ENCODE data around the gene SLC30A10.
"Not testable (repeated sequence)": the region's sequence is repeated elsewhere in the genome, so short reads cannot be mapped to it uniquely, and the experiment has no call there.

Gene SLC30A10

GRCh38 chr1:219885680-219886079 is 42.7 kb downstream of the SLC30A10 start:
- DNase-seq = no peak

- no peak for DNase-seq
Observed at GRCh38 chr1:219883400-219884332, 44.7 kb downstream of the SLC30A10 start.

DNA sequence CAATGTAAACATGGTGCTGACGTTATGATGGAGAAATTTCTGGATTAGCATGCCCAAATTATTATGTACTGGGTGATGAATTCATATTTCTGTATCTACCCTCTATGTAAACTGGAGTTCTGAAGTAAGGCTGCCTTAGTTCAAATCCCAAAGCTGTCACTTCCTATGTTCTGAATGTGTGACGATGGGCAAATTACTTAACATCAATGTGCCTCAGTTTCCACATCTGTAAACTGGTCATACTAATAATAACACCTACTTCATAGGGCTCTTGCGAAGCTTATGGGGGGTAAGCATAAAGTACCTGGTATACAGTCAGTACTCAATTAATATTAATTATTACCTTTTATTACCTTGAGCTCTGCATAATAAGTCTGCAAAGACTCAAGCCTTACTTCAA is 45.6 kb downstream of the SLC30A10 start:
- DNase-seq = no peak

GRCh38 chr1:219882096-219882495 is 46.3 kb downstream of the SLC30A10 start:
- no peak for DNase-seq

DNA sequence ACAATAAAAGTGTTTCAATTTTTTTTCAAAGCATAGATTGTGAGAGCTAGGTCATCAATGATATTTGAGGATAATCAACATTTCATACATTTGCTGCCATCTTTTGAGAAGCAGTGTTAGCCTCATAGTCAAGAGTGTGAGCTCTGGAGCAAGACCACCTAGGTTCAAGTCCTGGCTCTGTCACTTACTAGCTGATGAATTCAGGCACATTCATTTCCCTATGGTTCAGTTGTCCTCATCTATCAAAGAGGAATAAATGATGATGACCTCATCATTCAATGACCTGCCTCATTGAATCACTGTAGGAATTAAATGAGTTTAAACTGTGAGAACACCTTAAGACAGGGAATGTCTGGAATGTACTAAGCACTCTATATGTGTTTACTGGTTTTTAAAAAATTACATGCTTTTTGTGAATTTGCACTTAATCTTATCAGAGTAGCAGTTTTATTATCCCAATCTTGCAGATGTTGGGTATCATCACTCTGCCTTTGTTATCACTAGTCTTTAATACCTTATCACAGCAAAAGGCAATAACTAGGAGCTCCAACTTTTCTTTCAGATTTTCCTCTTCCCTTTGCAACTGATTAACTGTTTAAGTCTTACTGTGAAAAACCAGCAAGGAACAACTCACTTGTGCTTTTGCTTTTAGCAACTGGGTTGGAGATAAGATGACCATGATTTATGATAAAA is 47.4 kb downstream of the SLC30A10 start:
- no peak for DNase-seq

GRCh38 chr1:219876798-219877209 is 51.6 kb downstream of the SLC30A10 start:
- no peak for DNase-seq

GRCh38 chr1:219875860-219876259 is 52.5 kb downstream of the SLC30A10 start:
- no peak for DNase-seq

GRCh38 chr1:219872538-219872937 is 55.8 kb downstream of the SLC30A10 start:
- not testable (repeated sequence) for DNase-seq

- no peak for DNase-seq
Observed at GRCh38 chr1:219871427-219872057, 56.8 kb downstream of the SLC30A10 start.

DNA sequence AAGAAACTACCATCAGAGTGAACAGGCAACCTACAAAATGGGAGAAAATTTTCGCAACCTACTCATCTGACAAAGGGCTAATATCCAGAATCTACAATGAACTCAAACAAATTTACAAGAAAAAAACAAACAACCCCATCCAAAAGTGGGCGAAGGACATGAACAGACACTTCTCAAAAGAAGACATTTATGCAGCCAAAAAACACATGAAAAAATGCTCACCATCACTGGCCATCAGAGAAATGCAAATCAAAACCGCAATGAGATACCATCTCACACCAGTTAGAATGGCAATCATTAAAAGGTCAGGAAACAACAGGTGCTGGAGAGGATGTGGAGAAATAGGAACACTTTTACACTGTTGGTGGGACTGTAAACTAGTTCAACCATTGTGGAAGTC is 59.7 kb downstream of the SLC30A10 start:
- not testable (repeated sequence) for DNase-seq
